Urinary bladder (tissue), 4 donors: ENCODE results near the gene F2. TPM values are rescaled to one million over a fixed set of nuclear protein-coding genes. Genes with fewer than 3 reads are reported as not detected.

Experiments
- DNase-seq: peaks from one replicate; pipeline ENCODE4 v3.0.0-alpha.2; 2015; ENCODE audit errors: extremely low spot score
- H3K27ac ChIP-seq: one replicate; pipeline ENCODE4 v1.5.1; 2013; ENCODE audit warnings: low read depth, mild to moderate bottlenecking, moderate library complexity
- H3K36me3 ChIP-seq: one replicate; pipeline ENCODE4 v1.6.1; 2013; ENCODE audit warnings: mild to moderate bottlenecking, moderate library complexity; ENCODE audit not compliant: insufficient read depth
- H3K4me1 ChIP-seq: one replicate; pipeline ENCODE4 v1.6.1; 2013; ENCODE audit warnings: mild to moderate bottlenecking, moderate library complexity; ENCODE audit not compliant: insufficient read depth
- H3K4me3 ChIP-seq: one replicate; pipeline ENCODE4 v1.5.1; 2013; ENCODE audit warnings: low read depth, low read length
- WGBS: extraction: QIAGEN DNeasy Blood & Tissue Kit; methylation state at CpG from one replicate; pipeline ENCODE4 v1.1.7; 2013; 5-methylcytosine and 5-hydroxymethylcytosine counted together
- polyA plus RNA-seq: library from polyadenylated mRNA; stranded (reverse); fragments of 200-250 nt; gene quantifications from one replicate; pipeline ENCODE4 v1.2.3, GENCODE V29; 2013
- total RNA-seq: library from RNA; depleted of rRNA; stranded (reverse); fragments of >200 nt; gene quantifications from one replicate; pipeline ENCODE4 v1.2.3, GENCODE V29; 2014
- donor health status: healthy with polysubstance abuse.
- donor health status: healthy.

F2 gene
- total and polyA plus RNA-seq, 2 donors, result 0.84 TPM; not detected in 1

- DNase-seq, result no peak
- 89% methylated on average over 26 of the region's 26 CpGs for WGBS
- no peaks in the 10 kb centered on the region for H3K4me1 ChIP-seq
- H3K27ac ChIP-seq, result no peak overlapping the region
- H3K36me3 ChIP-seq, result peaks cover 2% of the 10 kb centered on the region
- no peak overlapping the region for H3K4me3 ChIP-seq
These were observed 39.5 kb upstream of the F2 start for GRCh38 chr11:46679241-46680163.

- no peak overlapping the region for H3K27ac ChIP-seq
- no peaks in the 10 kb centered on the region for H3K4me1 ChIP-seq
- DNase-seq, result no peak
- no peak overlapping the region for H3K4me3 ChIP-seq
- H3K36me3 ChIP-seq, result peaks cover 2% of the 10 kb centered on the region
- WGBS, result 91% methylated on average over 21 of the region's 21 CpGs
These were observed 38.8 kb upstream of the F2 start for GRCh38 chr11:46680164-46680760.

- no peaks in the 10 kb centered on the region for H3K4me1 ChIP-seq
- no peak overlapping the region for H3K4me3 ChIP-seq
- H3K27ac ChIP-seq, result no peak overlapping the region
- DNase-seq, result no peak
- H3K36me3 ChIP-seq, result peaks cover 2% of the 10 kb centered on the region
- 90% methylated on average over 22 of the region's 22 CpGs for WGBS
These were observed 38.2 kb upstream of the F2 start for GRCh38 chr11:46680815-46681214.

- Histone ChIP-seq H3K27ac (no peak overlapping the region), H3K4me1 (no peaks in the 10 kb centered on the region), H3K4me3 (no peak overlapping the region), H3K36me3 (peaks cover 2% of the 10 kb centered on the region)
- no peak for DNase-seq
- WGBS, result 93% methylated on average over 11 of the region's 11 CpGs
These were observed 37.2 kb upstream of the F2 start for GRCh38 chr11:46681814-46682213.

- Histone ChIP-seq H3K4me1 (no peaks in the 10 kb centered on the region), H3K36me3 (peaks cover 2% of the 10 kb centered on the region), H3K27ac (no peak overlapping the region), H3K4me3 (no peak overlapping the region)
- 90% methylated on average over 11 of the region's 11 CpGs for WGBS
- DNase-seq, result no peak
These were observed 36.0 kb upstream of the F2 start for GRCh38 chr11:46682773-46683752.

- WGBS, result 54% methylated on average over 3 of the region's 3 CpGs
- Histone ChIP-seq H3K36me3 (peaks cover 6% of the 10 kb centered on the region), H3K4me1 (no peaks in the 10 kb centered on the region)
These were observed 34.6 kb upstream of the F2 start for GRCh38 chr11:46684367-46684766.

GRCh38 chr11:46686886-46687795 is 31.9 kb upstream of the F2 start:
- peak; percentile 51 for DNase-seq
- Histone ChIP-seq H3K36me3 (peaks cover 3% of the 10 kb centered on the region), H3K4me1 (no peaks in the 10 kb centered on the region), H3K4me3 (no peak overlapping the region), H3K27ac (peak overlapping the region; percentile 87)
- 55% methylated on average over 15 of the region's 15 CpGs for WGBS

More at GRCh38 chr11:46684367-46684766, 34.6 kb upstream of the F2 start:
- Histone ChIP-seq H3K27ac (no peak overlapping the region), H3K4me3 (no peak overlapping the region)
- DNase-seq, result no peak

- DNase-seq, result no peak
- Histone ChIP-seq H3K4me3 (no peak overlapping the region), H3K4me1 (no peaks in the 10 kb centered on the region), H3K27ac (no peak overlapping the region), H3K36me3 (peaks cover 5% of the 10 kb centered on the region)
- 95% methylated on average over 1 of the region's 1 CpG for WGBS
These were observed 28.3 kb upstream of the F2 start for GRCh38 chr11:46690702-46691101.

- no peak for DNase-seq
- WGBS, result 85% methylated on average over 4 of the region's 4 CpGs
- Histone ChIP-seq H3K4me1 (peaks cover 1% of the 10 kb centered on the region), H3K27ac (no peak overlapping the region), H3K36me3 (peaks cover 9% of the 10 kb centered on the region), H3K4me3 (no peak overlapping the region)
These were observed 26.6 kb upstream of the F2 start for GRCh38 chr11:46692450-46692849.

GRCh38 chr11:46693597-46694012 is 25.4 kb upstream of the F2 start:
- Histone ChIP-seq H3K4me1 (peaks cover 2% of the 10 kb centered on the region), H3K27ac (no peak overlapping the region), H3K36me3 (peaks cover 5% of the 10 kb centered on the region), H3K4me3 (no peak overlapping the region)
- 42% methylated on average over 2 of the region's 2 CpGs for WGBS
- no peak for DNase-seq

GRCh38 chr11:46694072-46694471 is 24.9 kb upstream of the F2 start:
- peaks cover 5% of the 10 kb centered on the region for H3K36me3 ChIP-seq
- peaks cover 2% of the 10 kb centered on the region for H3K4me1 ChIP-seq

GRCh38 chr11:46694607-46695006 is 24.4 kb upstream of the F2 start:
- 75% methylated on average over 7 of the region's 7 CpGs for WGBS
- Histone ChIP-seq H3K36me3 (peaks cover 5% of the 10 kb centered on the region), H3K27ac (no peak overlapping the region), H3K4me1 (peaks cover 4% of the 10 kb centered on the region), H3K4me3 (no peak overlapping the region)
- no peak for DNase-seq

More at GRCh38 chr11:46694072-46694471, 24.9 kb upstream of the F2 start:
- Histone ChIP-seq H3K27ac (no peak overlapping the region), H3K4me3 (no peak overlapping the region)
- 70% methylated on average over 6 of the region's 6 CpGs for WGBS
- DNase-seq, result no peak
